Neuron (in vitro differentiated cells): ENCODE results near the gene PCDHGB7.
"Not testable (repeated sequence)": the region's sequence is repeated elsewhere in the genome, so short reads cannot be mapped to it uniquely, and the experiment has no call there.

Source experiments
- H2AFZ ChIP-seq: one replicate; pipeline ENCODE4 v1.6.1; 2013; ENCODE audit warnings: low read depth, mild to moderate bottlenecking, inconsistent platforms, low read length, moderate library complexity
- H3K27me3 ChIP-seq: one replicate; pipeline ENCODE4 v1.6.1; 2013; ENCODE audit warnings: low read length; ENCODE audit not compliant: insufficient read depth
- H3K36me3 ChIP-seq: one replicate; pipeline ENCODE4 v1.6.1; 2013; ENCODE audit warnings: low read length; ENCODE audit not compliant: insufficient read depth
- H3K4me1 ChIP-seq: one replicate; pipeline ENCODE4 v1.6.1; 2013; ENCODE audit warnings: low read length; ENCODE audit not compliant: insufficient read depth
- H3K4me3 ChIP-seq: 2 replicates; pipeline ENCODE4 v1.5.1; 2013; ENCODE audit warnings: mild to moderate bottlenecking, low read length, moderate library complexity
- H3K9me3 ChIP-seq: one replicate; pipeline ENCODE4 v1.6.1; 2013; ENCODE audit warnings: low read length

PCDHGB7 gene

GRCh38 chr5:141409598-141410306 lies 7.7 kb upstream of the PCDHGB7 start:
- no peaks in the 10 kb centered on the region for H3K4me1 ChIP-seq
- H3K9me3 ChIP-seq, result peaks cover 47% of the 10 kb centered on the region
- H3K36me3 ChIP-seq, result peaks cover 11% of the 10 kb centered on the region
- no peak overlapping the region for H2AFZ ChIP-seq
- no peaks in the 10 kb centered on the region for H3K27me3 ChIP-seq
- H3K4me3 ChIP-seq, result no peak overlapping the region

GRCh38 chr5:141411575-141411974 lies 5.9 kb upstream of the PCDHGB7 start:
- H2AFZ ChIP-seq, result no peak overlapping the region
- H3K4me3 ChIP-seq, result peak overlapping the region; percentile 20
- peaks cover 44% of the 10 kb centered on the region for H3K9me3 ChIP-seq
- H3K27me3 ChIP-seq, result no peaks in the 10 kb centered on the region
- no peaks in the 10 kb centered on the region for H3K4me1 ChIP-seq
- peaks cover 13% of the 10 kb centered on the region for H3K36me3 ChIP-seq

- H3K36me3 ChIP-seq, result peaks cover 13% of the 10 kb centered on the region
Measured at GRCh38 chr5:141412854-141413539, 4.5 kb upstream of the PCDHGB7 start, which contains the start of gene PCDHGA10. TSS of gene PCDHGA10 (plus strand) at chr5:141412987. CDS start at chr5:141413176, 189 bp downstream.

GRCh38 chr5:141413540-141414069 lies 3.9 kb upstream of the PCDHGB7 start:
- H3K4me1 ChIP-seq, result no peaks in the 10 kb centered on the region
- peaks cover 18% of the 10 kb centered on the region for H3K36me3 ChIP-seq
- no peaks in the 10 kb centered on the region for H3K27me3 ChIP-seq
- no peak overlapping the region for H2AFZ ChIP-seq
- peak overlapping the region; percentile 56 for H3K4me3 ChIP-seq
- H3K9me3 ChIP-seq, result peaks cover 58% of the 10 kb centered on the region

More at GRCh38 chr5:141412854-141413539, 4.5 kb upstream of the PCDHGB7 start, which contains the start of gene PCDHGA10:
- H3K4me1 ChIP-seq, result no peaks in the 10 kb centered on the region
- H3K9me3 ChIP-seq, result peaks cover 52% of the 10 kb centered on the region
- no peaks in the 10 kb centered on the region for H3K27me3 ChIP-seq
- H2AFZ ChIP-seq, result no peak within 1 kb of the TSS
- H3K4me3 ChIP-seq, result peak within 1 kb of the TSS; percentile 56

GRCh38 chr5:141414548-141415274 lies 2.8 kb upstream of the PCDHGB7 start:
- not testable (repeated sequence) for H3K27me3 ChIP-seq, H3K4me3 ChIP-seq, H2AFZ ChIP-seq, H3K4me1 ChIP-seq
- peaks cover 58% of the 10 kb centered on the region for H3K9me3 ChIP-seq
- peaks cover 29% of the 10 kb centered on the region for H3K36me3 ChIP-seq

- H3K4me1 ChIP-seq, H3K27me3 ChIP-seq, H2AFZ ChIP-seq, H3K4me3 ChIP-seq: not testable (repeated sequence)
- Histone ChIP-seq H3K9me3 (peaks cover 55% of the 10 kb centered on the region), H3K36me3 (peaks cover 32% of the 10 kb centered on the region)
Measured at GRCh38 chr5:141415275-141415618, 2.2 kb upstream of the PCDHGB7 start.

GRCh38 chr5:141419074-141419880 lies 1.8 kb downstream of the PCDHGB7 start:
- Histone ChIP-seq H3K4me3 (no peak overlapping the region), H3K4me1 (no peaks in the 10 kb centered on the region), H2AFZ (no peak overlapping the region), H3K9me3 (peaks cover 68% of the 10 kb centered on the region), H3K36me3 (peaks cover 35% of the 10 kb centered on the region), H3K27me3 (no peaks in the 10 kb centered on the region)

GRCh38 chr5:141420855-141421488 lies 3.5 kb downstream of the PCDHGB7 start, which contains the start of gene PCDHGA11:
TSS of gene PCDHGA11 (plus strand) at chr5:141421051. CDS start at chr5:141421228, 177 bp downstream.
- H3K27me3 ChIP-seq, result no peaks in the 10 kb centered on the region
- no peak within 1 kb of the TSS for H3K4me3 ChIP-seq
- H2AFZ ChIP-seq, result no peak within 1 kb of the TSS
- H3K36me3 ChIP-seq, result peaks cover 36% of the 10 kb centered on the region
- H3K9me3 ChIP-seq, result peaks cover 62% of the 10 kb centered on the region
- H3K4me1 ChIP-seq, result no peaks in the 10 kb centered on the region

GRCh38 chr5:141421489-141421855 lies 4.0 kb downstream of the PCDHGB7 start:
- Histone ChIP-seq H3K9me3 (peaks cover 65% of the 10 kb centered on the region), H3K4me3 (no peak overlapping the region)

GRCh38 chr5:141422742-141423291 lies 5.3 kb downstream of the PCDHGB7 start:
- Histone ChIP-seq H2AFZ (no peak overlapping the region), H3K27me3 (no peaks in the 10 kb centered on the region), H3K4me1 (no peaks in the 10 kb centered on the region), H3K4me3 (no peak overlapping the region), H3K9me3 (peaks cover 71% of the 10 kb centered on the region), H3K36me3 (peaks cover 53% of the 10 kb centered on the region)

More at GRCh38 chr5:141421489-141421855, 4.0 kb downstream of the PCDHGB7 start:
- Histone ChIP-seq H3K36me3 (peaks cover 40% of the 10 kb centered on the region), H3K4me1 (no peaks in the 10 kb centered on the region), H2AFZ (no peak overlapping the region), H3K27me3 (no peaks in the 10 kb centered on the region)

GRCh38 chr5:141427783-141428426 lies 10.4 kb downstream of the PCDHGB7 start:
- Histone ChIP-seq H3K27me3 (no peaks in the 10 kb centered on the region), H3K36me3 (peaks cover 50% of the 10 kb centered on the region), H2AFZ (no peak overlapping the region), H3K4me3 (no peak overlapping the region), H3K4me1 (no peaks in the 10 kb centered on the region), H3K9me3 (peaks cover 61% of the 10 kb centered on the region)
